GM12878 (cell line): Measurements from ENCODE around the gene COL16A1.

Experiments used
- FOXK2 ChIP-seq: fragments of 450-650 bp; IDR thresholded peaks from 2 replicates; pipeline ENCODE4 v1.6.1; 2017; ENCODE audit warnings: mild to moderate bottlenecking, moderate library complexity
- POLR2AphosphoS5 ChIP-seq: IDR thresholded peaks from 2 replicates; pipeline ENCODE4 v1.6.1; 2011; ENCODE audit warnings: mild to moderate bottlenecking, low read length, inconsistent platforms
- STAT3 ChIP-seq: IDR thresholded peaks from 2 replicates; pipeline ENCODE4 v1.6.1; 2011; ENCODE audit warnings: low read depth, low read length, improper control_type of control experiment
- ZBED1 ChIP-seq: IDR thresholded peaks from 2 replicates; pipeline ENCODE4 v1.6.1; 2016; ENCODE audit warnings: borderline replicate concordance
- TF ChIP-seq, protein P1 (sequence below), 3 experiments: IDR thresholded peaks in 2 of 3; conservative IDR thresholded peaks in 1 of 3; 2 replicates each; pipeline ENCODE4 v1.5.1; 2011; ENCODE audit warnings: low read depth in 3 of 3, low read length in 3 of 3, mild to moderate bottlenecking in 3 of 3, control low read depth in 2 of 3, moderate library complexity in 2 of 3, inconsistent platforms in 1 of 3, mixed read lengths in 1 of 3; ENCODE audit not compliant: control insufficient read depth in 2 of 3, insufficient read depth in 1 of 3; ENCODE audit errors: extremely low read depth in 1 of 3

DNA sequence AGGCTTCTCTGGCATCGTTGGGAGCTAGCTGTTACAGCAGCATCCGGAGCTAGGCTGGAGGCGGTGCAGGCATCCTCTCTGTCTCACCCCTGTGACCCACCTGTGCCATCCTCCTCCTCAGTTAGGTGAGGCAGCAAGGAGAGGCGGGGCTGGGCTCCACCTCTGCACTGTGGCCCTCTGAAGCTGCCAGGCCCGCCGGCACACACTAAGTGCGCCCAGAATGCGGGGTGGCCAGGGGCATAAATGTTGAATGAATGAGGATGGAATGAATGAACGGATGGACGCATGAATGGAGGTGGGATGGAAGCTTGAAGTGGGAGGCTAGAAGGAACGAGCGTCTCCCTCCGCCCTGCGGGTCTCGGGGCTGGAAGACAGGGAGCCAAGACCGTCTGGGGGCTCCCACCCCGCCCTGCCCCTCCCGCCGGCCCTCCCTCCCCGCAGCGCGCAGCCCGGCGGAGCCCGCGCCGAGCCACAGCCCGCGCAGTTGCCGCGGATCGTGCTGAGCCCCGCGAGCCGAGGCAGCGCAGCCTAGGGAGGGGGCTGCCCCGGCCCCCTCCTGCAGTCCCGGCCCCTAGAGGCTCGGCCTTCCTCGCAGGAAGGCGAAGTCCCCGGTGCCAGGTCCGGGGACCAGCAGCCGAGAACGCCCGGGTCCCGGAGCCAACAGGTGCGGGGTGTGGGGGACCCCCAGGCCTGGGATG is 86.5 kb downstream of the COL16A1 start, which contains the start of gene HCRTR1:
- TF ChIP-seq POLR2AphosphoS5 = no peak
- no peak for TF ChIP-seq FOXK2
- TF ChIP-seq, protein P1, sequence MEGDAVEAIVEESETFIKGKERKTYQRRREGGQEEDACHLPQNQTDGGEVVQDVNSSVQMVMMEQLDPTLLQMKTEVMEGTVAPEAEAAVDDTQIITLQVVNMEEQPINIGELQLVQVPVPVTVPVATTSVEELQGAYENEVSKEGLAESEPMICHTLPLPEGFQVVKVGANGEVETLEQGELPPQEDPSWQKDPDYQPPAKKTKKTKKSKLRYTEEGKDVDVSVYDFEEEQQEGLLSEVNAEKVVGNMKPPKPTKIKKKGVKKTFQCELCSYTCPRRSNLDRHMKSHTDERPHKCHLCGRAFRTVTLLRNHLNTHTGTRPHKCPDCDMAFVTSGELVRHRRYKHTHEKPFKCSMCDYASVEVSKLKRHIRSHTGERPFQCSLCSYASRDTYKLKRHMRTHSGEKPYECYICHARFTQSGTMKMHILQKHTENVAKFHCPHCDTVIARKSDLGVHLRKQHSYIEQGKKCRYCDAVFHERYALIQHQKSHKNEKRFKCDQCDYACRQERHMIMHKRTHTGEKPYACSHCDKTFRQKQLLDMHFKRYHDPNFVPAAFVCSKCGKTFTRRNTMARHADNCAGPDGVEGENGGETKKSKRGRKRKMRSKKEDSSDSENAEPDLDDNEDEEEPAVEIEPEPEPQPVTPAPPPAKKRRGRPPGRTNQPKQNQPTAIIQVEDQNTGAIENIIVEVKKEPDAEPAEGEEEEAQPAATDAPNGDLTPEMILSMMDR (IDR thresholded peaks at IDR 0.05 in 2 of 3, conservative IDR thresholded peaks at IDR 0.05 in 1 of 3; ENCODE audit: control insufficient read depth in 2 of 3, extremely low read depth in 1 of 3, insufficient read depth in 1 of 3, low read depth in 3 of 3, low read length in 3 of 3) = no peak
- no peak for TF ChIP-seq ZBED1
- no peak for TF ChIP-seq STAT3
